GM21367 (cell line): ENCODE data around the gene RCSD1.
A peak's percentile ranks its signal among the peaks of the same experiment; 100 is the strongest.

Experiments used
- ATAC-seq: cut with Tn5 transposase; IDR thresholded peaks from one replicate; pipeline ENCODE4 v1.9.1; 2021; ENCODE audit not compliant: unreplicated experiment

Gene RCSD1

GRCh38 chr1:167683226-167683625 lies 53.2 kb downstream of the RCSD1 start:
- ATAC-seq = no peak

- no peak for ATAC-seq
Measured at GRCh38 chr1:167683641-167684502, 53.8 kb downstream of the RCSD1 start.

GRCh38 chr1:167685844-167686243 lies 55.8 kb downstream of the RCSD1 start:
- no peak for ATAC-seq

DNA sequence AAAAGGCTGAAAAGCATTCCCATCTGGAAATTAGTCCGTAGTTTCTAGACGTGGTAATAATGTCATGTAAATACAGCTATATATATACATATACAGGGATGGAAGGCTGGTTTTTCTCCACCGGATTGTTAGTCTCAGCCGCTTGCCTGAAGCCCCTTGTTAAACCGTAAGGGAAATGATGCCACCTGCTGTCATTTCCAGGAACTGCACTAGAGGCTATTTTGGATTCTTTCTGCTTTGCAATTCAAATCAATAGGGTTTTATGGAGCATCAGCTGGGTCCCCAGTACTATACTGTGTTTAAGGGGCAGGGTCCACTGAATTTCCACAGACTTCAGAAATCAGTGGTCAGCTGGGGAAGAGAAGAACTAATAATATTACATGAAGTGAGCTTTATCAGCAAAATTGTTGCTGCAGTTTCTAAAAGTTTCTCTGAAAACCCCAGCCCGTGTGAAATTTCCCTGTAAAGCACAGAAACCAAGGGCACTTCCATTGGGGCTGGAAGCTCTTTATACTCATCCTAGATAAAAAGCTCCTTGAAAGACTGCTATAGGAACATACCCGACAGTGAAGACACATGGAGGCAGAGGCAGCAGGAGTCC lies 58.0 kb downstream of the RCSD1 start:
- no peak for ATAC-seq

DNA sequence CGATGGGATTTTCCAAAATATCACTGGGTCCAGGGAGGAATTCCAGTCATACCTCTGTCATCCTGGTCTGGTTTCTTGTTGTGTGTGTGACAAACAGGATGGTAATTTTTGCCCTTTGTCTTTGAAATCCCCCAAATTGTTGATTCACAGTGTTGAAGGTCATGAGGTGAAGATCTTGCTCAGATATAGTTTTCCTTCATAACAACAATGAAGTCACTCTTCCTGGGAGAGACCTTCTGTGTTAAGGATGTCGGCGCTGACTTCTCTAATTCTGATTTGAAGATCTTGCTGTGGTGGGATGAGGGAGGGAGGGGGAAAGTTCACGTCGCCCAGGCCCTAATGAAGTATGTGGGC lies 59.5 kb downstream of the RCSD1 start:
- ATAC-seq = no peak

DNA sequence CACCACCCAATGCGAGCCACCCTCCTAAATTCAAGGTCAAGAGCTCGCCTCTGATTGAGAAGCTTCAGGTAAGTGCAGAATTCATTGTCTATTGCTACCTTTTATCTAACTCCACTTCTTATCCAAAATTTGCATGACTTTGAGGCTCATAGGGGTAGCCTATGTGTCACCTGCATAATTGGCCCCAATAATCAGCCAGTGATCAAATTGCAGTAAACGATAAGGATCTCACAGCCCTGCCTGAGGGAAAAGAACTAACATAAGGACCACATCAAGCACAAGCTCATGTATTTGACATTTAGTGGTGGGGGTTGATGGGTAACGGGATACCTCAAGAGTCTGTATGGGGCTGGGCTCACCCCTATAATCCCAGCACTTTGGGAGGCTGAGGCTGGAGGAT lies 60.0 kb downstream of the RCSD1 start:
- no peak for ATAC-seq

GRCh38 chr1:167693425-167694045 lies 63.5 kb downstream of the RCSD1 start:
- no peak for ATAC-seq

GRCh38 chr1:167694691-167695090 lies 64.7 kb downstream of the RCSD1 start:
- no peak for ATAC-seq

DNA sequence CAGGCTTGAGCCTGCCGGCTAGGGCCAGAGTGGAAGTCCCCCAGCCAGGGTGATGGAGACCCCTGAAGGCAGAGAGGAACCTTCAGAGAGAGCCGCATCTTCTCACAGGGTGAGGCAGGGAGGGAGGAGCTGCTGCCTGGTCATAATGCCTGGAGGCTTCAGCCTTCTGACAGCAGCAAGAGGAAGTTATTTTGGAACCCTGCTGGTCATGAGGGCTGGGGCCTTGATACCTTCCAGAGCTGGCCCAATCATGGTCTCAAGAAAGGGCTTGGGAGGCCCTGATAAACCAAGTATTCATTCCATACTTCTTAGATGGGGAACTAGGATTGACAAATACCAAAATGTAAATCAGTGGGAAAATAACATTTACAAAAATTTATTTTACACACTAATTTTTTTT lies 65.1 kb downstream of the RCSD1 start:
- ATAC-seq = no peak

GRCh38 chr1:167695756-167696561 lies 65.9 kb downstream of the RCSD1 start:
- ATAC-seq = no peak

DNA sequence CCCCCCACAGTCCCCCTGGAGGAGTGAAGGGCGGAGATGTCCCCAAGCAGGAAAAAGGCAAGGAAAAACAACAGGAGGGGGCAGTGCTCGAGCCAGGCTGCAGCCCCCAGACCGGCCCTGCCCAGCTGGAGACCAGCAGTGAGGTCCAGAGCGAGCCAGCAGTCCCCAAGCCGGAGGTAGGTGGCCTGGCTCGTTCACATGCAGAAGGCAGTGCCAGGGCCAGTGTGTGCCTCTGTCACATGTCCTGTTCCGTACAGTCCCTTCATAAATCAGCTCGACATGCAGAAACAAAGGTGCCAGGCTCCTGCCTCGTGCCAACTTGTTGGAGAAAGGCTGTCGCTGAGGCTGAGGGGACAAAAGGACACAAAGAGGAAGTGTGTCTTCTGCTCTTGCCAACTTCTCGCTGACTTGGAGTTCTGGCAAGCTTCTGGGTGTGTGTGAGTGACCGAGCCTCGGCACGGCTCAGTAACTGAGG lies 67.7 kb downstream of the RCSD1 start:
- no peak for ATAC-seq

DNA sequence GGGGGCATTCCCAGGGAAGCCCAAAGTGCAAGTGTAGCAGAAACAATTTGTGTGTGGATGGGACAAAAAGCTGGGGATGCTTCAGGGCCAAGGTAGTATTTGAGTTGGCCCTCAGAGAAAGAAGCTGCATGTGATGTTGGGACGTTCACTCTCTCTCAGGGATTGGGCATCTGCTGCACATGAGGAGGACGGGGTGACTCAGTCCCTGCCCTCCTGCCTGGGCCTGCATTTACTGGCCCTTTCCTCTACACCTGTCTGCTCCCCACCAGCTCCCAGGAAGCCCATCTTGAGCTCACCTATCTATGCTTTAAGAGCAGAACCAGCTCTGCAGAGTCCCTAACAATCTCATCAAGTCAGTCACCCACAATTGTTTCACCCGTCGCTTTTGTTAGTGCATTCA lies 68.3 kb downstream of the RCSD1 start:
- no peak for ATAC-seq

DNA sequence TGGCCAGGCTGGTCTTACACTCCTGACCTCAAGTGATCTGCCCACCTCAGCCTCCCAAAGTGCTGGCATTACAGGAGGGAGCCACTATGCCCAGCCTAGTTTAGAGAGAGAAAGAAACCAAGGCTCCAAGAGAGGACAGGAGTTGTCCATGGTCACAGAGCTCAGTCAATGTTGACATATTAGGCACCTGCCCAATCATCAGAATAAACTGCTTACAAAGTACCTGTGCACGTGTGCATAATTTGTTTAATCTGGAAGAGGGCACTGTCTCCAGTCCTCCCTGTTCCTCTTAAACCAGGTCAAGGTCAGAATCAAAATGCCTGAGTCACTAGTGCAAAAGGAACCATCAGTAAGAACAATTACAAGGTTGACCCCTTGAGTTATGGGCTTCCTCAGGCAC lies 71.5 kb downstream of the RCSD1 start:
- no peak for ATAC-seq

DNA sequence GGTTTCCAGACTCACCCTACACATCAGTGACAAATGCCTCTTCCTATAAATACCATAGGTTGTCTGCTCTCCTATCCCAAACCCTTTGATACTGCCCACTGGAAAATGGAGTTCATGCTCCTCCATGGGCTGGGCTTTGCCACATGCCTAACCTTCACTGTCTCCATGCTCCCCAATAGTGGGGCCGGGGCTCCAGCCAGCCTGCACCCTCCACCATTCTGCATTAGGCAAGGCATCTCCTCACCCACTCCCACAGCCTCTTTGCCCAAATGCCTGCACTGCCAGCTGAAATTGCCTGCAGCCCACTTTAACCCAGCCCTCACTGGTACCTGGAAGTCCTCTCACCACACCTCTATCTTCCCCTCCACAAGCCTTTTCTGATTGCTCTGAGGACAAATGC lies 73.5 kb downstream of the RCSD1 start:
- no peak for ATAC-seq

- ATAC-seq = no peak
Measured at GRCh38 chr1:167704715-167705114, 74.7 kb downstream of the RCSD1 start.

GRCh38 chr1:167705250-167705649 lies 75.2 kb downstream of the RCSD1 start:
- no peak for ATAC-seq

DNA sequence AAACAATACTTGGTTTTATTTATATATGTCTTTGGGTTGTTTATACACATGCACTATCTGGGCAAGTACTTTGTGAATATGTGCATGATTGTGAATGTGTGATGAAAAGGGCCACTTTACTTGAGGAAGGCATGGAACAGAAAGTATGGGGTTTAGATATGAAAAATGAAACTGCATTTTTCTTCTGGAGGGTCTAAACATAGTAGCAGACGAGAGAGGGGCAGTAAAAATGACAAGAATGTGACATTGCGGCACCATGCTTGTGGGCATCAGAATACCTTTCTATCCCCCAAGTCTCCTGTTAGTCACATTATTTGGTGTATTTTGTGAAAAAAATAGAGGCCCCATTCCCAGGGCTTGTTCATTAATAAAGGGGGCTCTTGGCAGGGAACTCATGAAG lies 76.3 kb downstream of the RCSD1 start:
- ATAC-seq = no peak

GRCh38 chr1:167706931-167707877 lies 77.2 kb downstream of the RCSD1 start:
- peak; percentile 43 for ATAC-seq

GRCh38 chr1:167707942-167708341 lies 77.9 kb downstream of the RCSD1 start:
- ATAC-seq = no peak

GRCh38 chr1:167708940-167709389 lies 78.9 kb downstream of the RCSD1 start:
- no peak for ATAC-seq
